HG02943 (cell line): ENCODE results near the gene PSTPIP1.

ENCODE experiments used
- ATAC-seq: cut with Tn5 transposase; IDR thresholded peaks from one replicate; pipeline ENCODE4 v1.9.1; 2021; ENCODE audit warnings: mild to moderate bottlenecking, low read depth, moderate library complexity; ENCODE audit not compliant: unreplicated experiment

The PSTPIP1 gene

GRCh38 chr15:76976572-76977270 is 18.2 kb upstream of the PSTPIP1 start:
- no peak for ATAC-seq

DNA sequence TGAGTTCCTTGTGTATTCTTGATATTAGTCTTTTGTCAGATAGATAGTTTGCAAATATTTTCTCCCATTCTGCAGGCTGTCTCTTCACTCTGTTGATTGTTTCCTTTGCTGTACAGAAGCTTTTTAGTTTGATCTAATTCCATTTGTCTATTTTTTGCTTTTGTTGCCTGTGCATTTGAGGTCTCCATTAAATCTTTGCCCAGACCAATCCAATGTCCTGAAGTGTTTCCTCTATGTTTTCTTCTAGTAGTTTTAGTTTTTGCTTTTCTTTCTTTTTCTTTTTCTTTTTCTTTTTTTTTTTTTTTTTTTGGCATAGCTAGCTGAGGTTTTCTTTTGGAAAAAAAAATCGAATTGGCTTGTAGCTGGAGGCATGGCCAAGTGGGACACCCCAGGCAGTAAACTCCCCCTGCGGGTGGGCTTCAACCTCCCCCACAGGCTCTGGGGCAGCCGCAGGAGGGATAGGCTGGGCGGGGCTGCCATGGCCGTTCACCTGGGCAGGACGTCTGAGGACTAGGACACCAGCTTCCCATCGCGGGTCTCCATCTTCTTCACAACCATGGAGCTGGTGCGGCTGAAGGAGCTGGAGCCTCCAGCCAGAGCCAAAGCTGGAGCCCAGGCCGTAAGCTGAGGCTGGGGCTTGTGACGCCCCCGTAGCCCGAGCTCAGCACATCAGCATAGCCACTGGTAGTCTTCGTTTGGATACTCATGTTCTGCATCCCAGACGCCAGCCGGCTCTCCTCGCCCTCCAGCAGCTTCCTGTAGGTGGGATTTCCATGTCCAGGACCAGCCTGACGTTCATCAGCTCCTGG is 16.2 kb upstream of the PSTPIP1 start:
- no peak for ATAC-seq

- ATAC-seq = no peak
Measured at GRCh38 chr15:76979331-76979925, 15.5 kb upstream of the PSTPIP1 start.

GRCh38 chr15:76979996-76980520 is 14.9 kb upstream of the PSTPIP1 start:
- no peak for ATAC-seq

GRCh38 chr15:76982356-76982755 is 12.6 kb upstream of the PSTPIP1 start:
- no peak for ATAC-seq

GRCh38 chr15:76982756-76983155 is 12.2 kb upstream of the PSTPIP1 start:
- ATAC-seq = no peak

- no peak for ATAC-seq
Measured at GRCh38 chr15:76983590-76984375, 11.1 kb upstream of the PSTPIP1 start.

GRCh38 chr15:76986743-76987142 is 8.2 kb upstream of the PSTPIP1 start:
- ATAC-seq = no peak

- ATAC-seq = no peak
Measured at GRCh38 chr15:76987276-76987675, 7.7 kb upstream of the PSTPIP1 start.

- peak; percentile 71 for ATAC-seq
Measured at GRCh38 chr15:76987896-76988860, 6.7 kb upstream of the PSTPIP1 start.

- ATAC-seq = no peak
Measured at GRCh38 chr15:76988867-76989780, 5.8 kb upstream of the PSTPIP1 start.

- no peak for ATAC-seq
Measured at GRCh38 chr15:76991048-76991447, 3.9 kb upstream of the PSTPIP1 start.

- no peak for ATAC-seq
Measured at GRCh38 chr15:76991741-76992645, 2.9 kb upstream of the PSTPIP1 start.

DNA sequence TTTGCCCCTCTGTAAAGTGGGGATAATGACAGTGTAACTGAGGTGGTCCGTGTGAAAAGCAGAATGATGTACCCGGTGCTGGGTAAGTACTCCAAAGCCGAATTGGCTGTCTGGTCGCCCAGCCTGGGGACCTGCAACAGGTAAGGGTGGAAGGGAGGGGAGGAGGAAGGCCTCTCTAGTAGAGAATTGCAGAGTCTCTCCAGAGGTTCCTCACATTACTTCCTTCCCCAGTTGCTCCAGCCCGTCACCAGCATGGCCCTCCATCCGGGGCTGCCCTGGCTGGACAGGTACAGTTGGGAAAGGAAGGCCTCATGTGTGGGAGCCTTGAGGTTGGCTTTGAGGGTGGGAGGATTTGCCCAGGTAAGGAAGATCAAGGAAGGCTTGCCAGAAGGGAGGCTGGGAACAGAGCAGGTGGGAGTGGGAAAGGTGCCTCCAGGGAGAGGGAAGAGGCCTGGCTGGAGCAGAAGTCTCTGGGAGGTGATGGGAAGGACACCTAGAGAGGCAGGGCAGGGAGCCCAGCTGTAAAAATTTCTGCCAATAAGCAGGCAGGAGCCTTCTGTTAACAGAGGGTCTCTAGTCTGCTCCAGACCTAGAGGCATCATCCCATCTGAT is 1.7 kb upstream of the PSTPIP1 start:
- ATAC-seq = no peak

- no peak for ATAC-seq
Measured at GRCh38 chr15:76994001-76994400, 925 bp upstream of the PSTPIP1 start.

GRCh38 chr15:76994496-76994895 is 430 bp upstream of the PSTPIP1 start:
- ATAC-seq = no peak

DNA sequence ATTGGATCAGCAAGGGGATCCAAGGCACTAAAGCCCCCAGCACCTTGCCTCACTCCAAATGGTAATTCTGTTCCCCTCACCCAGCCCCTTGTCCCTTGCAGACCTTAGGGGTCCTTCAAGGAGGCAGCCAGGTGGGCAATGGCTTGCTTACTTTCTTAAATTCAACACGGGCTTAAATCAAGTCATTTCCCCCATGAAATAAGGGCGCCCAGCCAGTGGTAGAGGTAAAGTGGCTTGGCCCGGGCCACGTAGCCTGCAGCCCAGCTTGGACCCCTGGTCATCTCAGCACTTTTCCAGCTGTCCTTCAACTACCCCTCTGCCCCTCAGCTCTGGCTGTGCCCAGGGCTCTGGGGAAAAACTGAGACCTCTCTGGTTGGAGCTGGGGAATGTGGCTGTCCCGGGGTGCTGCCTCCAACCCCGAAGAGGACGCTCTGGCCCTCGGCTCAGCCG is 1.2 kb downstream of the PSTPIP1 start:
- no peak for ATAC-seq
